ENCODE measurements around the gene GAS1.

The GAS1 gene

DNA sequence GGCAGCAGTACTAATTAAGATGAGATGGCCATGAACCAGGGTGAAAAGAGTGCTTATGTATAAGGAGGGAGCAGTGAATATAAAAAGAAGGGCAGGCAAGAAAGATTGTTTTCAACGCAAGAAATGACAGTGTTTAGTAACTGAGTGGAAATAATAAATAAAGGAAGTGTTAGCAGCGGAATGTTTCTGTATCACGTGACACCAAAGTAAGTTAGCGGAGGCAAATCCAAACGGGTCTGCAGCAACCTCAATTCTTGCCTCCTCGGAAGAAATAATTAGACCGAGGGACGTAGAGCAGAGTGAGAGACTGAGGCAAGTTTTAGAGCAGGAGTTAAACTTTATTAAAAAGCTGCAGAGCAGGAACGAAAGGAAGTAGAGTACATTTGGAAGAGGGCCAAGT is 15.4 kb upstream of the GAS1 start:
- TF ChIP-seq, protein P1, sequence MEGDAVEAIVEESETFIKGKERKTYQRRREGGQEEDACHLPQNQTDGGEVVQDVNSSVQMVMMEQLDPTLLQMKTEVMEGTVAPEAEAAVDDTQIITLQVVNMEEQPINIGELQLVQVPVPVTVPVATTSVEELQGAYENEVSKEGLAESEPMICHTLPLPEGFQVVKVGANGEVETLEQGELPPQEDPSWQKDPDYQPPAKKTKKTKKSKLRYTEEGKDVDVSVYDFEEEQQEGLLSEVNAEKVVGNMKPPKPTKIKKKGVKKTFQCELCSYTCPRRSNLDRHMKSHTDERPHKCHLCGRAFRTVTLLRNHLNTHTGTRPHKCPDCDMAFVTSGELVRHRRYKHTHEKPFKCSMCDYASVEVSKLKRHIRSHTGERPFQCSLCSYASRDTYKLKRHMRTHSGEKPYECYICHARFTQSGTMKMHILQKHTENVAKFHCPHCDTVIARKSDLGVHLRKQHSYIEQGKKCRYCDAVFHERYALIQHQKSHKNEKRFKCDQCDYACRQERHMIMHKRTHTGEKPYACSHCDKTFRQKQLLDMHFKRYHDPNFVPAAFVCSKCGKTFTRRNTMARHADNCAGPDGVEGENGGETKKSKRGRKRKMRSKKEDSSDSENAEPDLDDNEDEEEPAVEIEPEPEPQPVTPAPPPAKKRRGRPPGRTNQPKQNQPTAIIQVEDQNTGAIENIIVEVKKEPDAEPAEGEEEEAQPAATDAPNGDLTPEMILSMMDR (conservative IDR thresholded peaks at IDR 0.05) = no peak
- no peak for TF ChIP-seq ZFX (IDR thresholded peaks at IDR 0.05)
- H3K27ac ChIP-seq = no peak overlapping the region

DNA sequence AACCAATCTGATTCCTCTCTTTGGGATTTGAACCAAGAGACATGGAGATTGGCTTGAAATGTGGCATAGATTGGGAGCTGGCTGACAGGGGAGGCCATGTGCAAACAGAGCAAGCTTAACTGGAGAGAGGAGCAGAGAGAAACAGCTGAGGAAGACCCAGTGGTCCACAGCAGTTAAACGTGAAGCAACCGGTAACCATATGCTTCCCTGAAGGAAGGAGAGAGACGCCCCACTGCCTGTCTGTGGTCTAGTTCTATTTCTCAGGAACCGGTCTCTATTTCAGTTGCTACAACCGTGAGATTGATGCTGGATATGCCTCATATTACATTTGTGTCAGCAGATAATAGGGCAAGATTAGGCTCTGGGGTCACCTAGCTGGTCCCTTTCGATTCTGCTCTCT is 13.6 kb upstream of the GAS1 start:
- no peak for TF ChIP-seq ZFX (IDR thresholded peaks at IDR 0.05)
- TF ChIP-seq, protein P1 (conservative IDR thresholded peaks at IDR 0.05) = no peak
- H3K27ac ChIP-seq = no peak overlapping the region

DNA sequence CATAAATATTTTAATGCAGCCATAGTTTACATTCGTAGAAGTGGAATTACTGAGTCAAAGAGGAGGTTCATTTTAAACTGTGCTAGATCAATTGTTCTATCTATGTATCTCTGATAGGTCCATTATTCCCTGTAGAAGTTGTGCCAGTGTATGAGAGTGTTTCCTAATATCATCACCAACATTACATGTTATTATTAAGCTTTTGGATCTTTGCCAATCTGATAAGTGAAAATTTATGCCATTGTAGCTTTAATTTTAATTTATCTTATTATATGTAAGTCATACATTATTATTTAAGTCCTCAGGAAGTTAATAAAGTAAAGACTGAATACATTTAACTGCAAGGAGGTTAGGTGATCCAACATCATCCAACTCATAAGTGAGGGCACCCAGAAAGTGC is 10.9 kb upstream of the GAS1 start:
- no peak overlapping the region for H3K27ac ChIP-seq
- no peak for TF ChIP-seq ZFX (IDR thresholded peaks at IDR 0.05)
- TF ChIP-seq, protein P1 (conservative IDR thresholded peaks at IDR 0.05) = no peak

DNA sequence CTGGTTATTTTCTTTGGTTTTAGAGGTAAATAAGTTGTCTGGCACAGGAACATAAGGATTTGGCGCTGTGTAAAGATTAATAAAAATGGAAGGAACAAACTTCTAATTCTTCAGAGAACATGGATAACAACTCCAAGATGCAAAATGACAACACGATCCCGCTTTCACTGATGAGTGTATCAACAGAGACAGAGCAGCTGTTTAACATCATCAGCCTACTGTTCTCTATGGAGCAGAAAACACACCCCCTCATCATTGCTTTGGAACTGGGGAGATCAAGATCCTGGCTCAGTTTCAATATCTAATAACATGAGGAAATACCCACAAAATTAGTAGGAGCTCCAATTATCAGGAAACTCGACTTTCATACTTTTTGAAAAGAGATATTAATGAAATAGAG is 8.3 kb upstream of the GAS1 start:
- TF ChIP-seq, protein P1 (conservative IDR thresholded peaks at IDR 0.05) = no peak
- no peak for TF ChIP-seq ZFX (IDR thresholded peaks at IDR 0.05)
- H3K27ac ChIP-seq = no peak overlapping the region

DNA sequence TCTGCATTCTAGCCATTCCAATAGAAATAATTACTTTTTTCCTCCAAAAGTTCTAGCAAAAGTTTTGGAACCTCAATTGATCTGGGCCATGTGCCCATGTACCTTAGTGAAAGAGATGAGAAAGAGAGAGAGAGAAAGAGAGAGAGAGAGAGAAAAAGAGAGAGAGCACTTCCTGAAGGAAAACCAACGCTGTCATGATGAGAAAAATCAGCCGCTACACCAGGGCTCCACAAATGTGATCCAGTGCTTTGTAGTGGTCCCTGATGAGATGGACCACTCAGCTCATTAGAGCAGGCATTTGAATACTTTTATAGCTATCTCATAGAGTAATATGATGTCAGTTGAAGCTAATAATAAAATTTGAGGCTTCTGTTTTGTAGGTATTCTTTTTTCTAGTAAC is 7.7 kb upstream of the GAS1 start:
- TF ChIP-seq, protein P1 (conservative IDR thresholded peaks at IDR 0.05) = no peak
- no peak for TF ChIP-seq ZFX (IDR thresholded peaks at IDR 0.05)
- no peak overlapping the region for H3K27ac ChIP-seq

DNA sequence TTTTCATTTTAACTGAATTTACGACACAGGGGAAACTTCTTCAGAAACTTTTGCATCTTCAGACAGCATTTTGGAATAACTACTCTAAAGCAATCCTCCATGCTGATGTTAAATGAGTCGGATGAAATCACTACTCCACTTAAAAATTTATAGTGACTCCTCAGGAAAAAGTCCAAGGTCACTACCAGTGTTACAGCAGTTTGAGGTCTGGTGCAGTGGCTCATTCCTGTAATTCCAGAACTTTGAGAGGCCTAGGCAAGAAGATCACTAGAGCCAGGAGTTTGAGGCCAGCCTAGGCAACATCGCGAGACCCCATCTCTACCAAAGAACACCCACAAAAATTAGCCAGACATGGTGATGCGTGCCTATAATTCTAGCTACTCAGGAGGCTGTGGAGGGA is 5.9 kb upstream of the GAS1 start:
- no peak overlapping the region for H3K27ac ChIP-seq
- TF ChIP-seq, protein P1 (conservative IDR thresholded peaks at IDR 0.05) = no peak
- TF ChIP-seq ZFX (IDR thresholded peaks at IDR 0.05) = no peak

DNA sequence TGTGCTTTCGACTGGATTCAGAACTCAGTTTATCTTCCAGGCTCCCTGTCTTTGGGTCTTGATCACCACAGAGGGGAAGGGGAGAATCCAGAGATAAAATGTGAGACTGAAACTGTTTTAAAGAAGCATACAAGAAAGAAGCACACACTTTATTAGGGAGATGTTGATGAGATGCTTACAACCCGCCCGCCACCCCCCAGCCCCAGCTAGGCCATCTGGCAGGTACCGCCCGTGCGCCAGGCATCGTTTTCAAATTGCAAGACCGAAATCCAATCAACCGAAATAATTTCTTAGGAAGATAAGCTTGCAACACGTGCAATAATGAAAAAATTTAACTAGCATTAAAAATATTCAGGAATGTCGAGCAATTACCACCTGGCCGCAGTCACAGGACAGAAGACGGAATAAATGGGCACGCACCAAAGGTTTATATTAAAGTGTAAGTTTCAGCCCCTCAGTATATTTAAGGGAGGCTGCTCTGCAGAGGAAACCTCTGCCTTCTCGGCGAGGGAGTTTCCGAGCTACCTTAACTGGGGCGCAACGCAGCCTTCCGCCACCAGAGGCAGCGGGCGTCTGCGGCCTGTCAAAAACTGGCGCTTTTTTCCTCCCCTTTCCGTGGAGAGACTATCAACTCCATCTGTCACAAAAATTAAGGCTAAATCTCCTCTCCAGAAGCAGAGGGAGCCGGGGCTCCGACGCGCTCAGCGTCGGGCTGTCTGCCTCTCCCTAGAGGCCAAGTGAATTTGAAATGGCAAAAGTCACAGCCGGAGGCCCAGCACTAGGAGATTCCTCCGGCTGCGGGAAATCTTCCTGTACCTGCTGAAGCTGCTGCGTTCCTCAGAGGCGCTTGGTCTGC is 996 bp upstream of the GAS1 start:
- TF ChIP-seq ZFX (IDR thresholded peaks at IDR 0.05) = no peak
- TF ChIP-seq, protein P1 (conservative IDR thresholded peaks at IDR 0.05) = peak; percentile 91
- H3K27ac ChIP-seq = peak overlapping the region; percentile 9; the same call in 1 of the 2 replicates

Measured in C4-2B (cell line).